ENCODE measurements around the gene SLC16A13. TPM values are rescaled to one million over a fixed set of nuclear protein-coding genes. Genes with fewer than 3 reads are reported as not detected.

The SLC16A13 gene
- total and polyA plus RNA-seq, 10 of the 15 experiments (the other 5 are each of a cell fraction or from before 2014, with no cell fraction given) = 0.34 to 12.1 (median 3.3) TPM

DNA sequence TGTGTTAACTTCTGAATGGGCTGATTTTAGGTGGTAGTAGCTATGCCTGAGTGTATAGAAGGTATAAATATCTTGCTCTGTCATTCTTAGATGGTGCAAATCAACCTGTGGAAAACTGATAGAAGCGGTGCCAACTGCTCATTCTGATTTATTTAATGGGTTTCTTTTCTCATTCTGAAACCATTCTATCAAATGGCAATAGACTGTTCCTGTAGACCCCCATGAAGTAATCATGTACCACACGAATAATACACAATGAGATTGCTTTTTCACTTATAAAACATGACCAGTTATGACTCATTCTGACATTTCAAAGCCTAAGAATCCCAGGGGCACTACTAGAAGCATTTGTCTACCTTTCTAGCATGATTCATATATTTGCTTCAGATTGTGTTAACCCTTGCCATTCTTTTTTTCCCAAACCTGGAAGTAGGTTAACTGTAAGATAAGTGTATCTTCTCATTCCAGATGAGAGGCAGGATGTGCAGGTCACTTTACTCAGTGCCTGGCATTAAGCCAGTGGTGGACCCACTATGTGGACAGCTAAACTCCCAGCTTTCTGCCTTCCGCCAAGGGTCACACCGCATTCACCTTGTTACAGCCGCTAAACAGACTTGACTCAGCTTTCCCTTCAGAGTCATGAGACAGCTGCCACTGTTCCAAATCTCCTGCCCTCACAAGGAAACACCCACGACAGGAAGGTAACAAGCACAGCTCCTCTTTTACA lies 24.5 kb downstream of the SLC16A13 start (continued):
- TF ChIP-seq EZH2 (IDR thresholded peaks at IDR 0.05; ENCODE audit: borderline replicate concordance, control insufficient read depth, low read depth, low read length) (no peak), ZNF24 (IDR thresholded peaks at IDR 0.05) (no peak), ESRRA (IDR thresholded peaks at IDR 0.05; ENCODE audit: low read length) (no peak), CEBPB (IDR thresholded peaks at IDR 0.05; ENCODE audit: borderline replicate concordance in 1 of 2, low read depth in 2 of 2, low read length in 2 of 2) (no peak), TCF3 (IDR thresholded peaks at IDR 0.05; ENCODE audit: borderline replicate concordance, insufficient read depth, low read depth, low read length) (no peak), POLR2AphosphoS2 (IDR thresholded peaks at IDR 0.05; ENCODE audit: low read depth, low read length) (no peak), SUPT20H (IDR thresholded peaks at IDR 0.05; ENCODE audit: borderline replicate concordance, control insufficient read depth, low read depth, low read length) (no peak), ZNF622 (IDR thresholded peaks at IDR 0.05) (no peak), STAT1 (conservative IDR thresholded peaks at IDR 0.05) (no peak), CREM (IDR thresholded peaks at IDR 0.05; ENCODE audit: low read depth) (no peak), RAD21 (IDR thresholded peaks at IDR 0.05; ENCODE audit: insufficient read depth, low read depth, low read length) (no peak), JUND (IDR thresholded peaks at IDR 0.05; ENCODE audit: low read depth, low read length) (no peak), BMI1 (IDR thresholded peaks at IDR 0.05; ENCODE audit: borderline replicate concordance) (no peak), KAT2A (conservative IDR thresholded peaks at IDR 0.05; ENCODE audit: control insufficient read depth, low read depth, low read length) (no peak), ATF7 (IDR thresholded peaks at IDR 0.05; ENCODE audit: low read depth) (0 out of 2 replicates have a peak, but pooled peaks have one; percentile 10), ASH2L (IDR thresholded peaks at IDR 0.05; ENCODE audit: borderline replicate concordance, low read depth) (no peak)
- TF ChIP-seq, protein P1, sequence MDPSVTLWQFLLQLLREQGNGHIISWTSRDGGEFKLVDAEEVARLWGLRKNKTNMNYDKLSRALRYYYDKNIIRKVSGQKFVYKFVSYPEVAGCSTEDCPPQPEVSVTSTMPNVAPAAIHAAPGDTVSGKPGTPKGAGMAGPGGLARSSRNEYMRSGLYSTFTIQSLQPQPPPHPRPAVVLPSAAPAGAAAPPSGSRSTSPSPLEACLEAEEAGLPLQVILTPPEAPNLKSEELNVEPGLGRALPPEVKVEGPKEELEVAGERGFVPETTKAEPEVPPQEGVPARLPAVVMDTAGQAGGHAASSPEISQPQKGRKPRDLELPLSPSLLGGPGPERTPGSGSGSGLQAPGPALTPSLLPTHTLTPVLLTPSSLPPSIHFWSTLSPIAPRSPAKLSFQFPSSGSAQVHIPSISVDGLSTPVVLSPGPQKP (IDR thresholded peaks at IDR 0.05; ENCODE audit: low read depth, low read length) = no peak
- TF ChIP-seq, protein P2, sequence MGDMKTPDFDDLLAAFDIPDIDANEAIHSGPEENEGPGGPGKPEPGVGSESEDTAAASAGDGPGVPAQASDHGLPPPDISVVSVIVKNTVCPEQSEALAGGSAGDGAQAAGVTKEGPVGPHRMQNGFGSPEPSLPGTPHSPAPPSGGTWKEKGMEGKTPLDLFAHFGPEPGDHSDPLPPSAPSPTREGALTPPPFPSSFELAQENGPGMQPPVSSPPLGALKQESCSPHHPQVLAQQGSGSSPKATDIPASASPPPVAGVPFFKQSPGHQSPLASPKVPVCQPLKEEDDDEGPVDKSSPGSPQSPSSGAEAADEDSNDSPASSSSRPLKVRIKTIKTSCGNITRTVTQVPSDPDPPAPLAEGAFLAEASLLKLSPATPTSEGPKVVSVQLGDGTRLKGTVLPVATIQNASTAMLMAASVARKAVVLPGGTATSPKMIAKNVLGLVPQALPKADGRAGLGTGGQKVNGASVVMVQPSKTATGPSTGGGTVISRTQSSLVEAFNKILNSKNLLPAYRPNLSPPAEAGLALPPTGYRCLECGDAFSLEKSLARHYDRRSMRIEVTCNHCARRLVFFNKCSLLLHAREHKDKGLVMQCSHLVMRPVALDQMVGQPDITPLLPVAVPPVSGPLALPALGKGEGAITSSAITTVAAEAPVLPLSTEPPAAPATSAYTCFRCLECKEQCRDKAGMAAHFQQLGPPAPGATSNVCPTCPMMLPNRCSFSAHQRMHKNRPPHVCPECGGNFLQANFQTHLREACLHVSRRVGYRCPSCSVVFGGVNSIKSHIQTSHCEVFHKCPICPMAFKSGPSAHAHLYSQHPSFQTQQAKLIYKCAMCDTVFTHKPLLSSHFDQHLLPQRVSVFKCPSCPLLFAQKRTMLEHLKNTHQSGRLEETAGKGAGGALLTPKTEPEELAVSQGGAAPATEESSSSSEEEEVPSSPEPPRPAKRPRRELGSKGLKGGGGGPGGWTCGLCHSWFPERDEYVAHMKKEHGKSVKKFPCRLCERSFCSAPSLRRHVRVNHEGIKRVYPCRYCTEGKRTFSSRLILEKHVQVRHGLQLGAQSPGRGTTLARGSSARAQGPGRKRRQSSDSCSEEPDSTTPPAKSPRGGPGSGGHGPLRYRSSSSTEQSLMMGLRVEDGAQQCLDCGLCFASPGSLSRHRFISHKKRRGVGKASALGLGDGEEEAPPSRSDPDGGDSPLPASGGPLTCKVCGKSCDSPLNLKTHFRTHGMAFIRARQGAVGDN (IDR thresholded peaks at IDR 0.05) = no peak
- TF ChIP-seq, protein P3, sequence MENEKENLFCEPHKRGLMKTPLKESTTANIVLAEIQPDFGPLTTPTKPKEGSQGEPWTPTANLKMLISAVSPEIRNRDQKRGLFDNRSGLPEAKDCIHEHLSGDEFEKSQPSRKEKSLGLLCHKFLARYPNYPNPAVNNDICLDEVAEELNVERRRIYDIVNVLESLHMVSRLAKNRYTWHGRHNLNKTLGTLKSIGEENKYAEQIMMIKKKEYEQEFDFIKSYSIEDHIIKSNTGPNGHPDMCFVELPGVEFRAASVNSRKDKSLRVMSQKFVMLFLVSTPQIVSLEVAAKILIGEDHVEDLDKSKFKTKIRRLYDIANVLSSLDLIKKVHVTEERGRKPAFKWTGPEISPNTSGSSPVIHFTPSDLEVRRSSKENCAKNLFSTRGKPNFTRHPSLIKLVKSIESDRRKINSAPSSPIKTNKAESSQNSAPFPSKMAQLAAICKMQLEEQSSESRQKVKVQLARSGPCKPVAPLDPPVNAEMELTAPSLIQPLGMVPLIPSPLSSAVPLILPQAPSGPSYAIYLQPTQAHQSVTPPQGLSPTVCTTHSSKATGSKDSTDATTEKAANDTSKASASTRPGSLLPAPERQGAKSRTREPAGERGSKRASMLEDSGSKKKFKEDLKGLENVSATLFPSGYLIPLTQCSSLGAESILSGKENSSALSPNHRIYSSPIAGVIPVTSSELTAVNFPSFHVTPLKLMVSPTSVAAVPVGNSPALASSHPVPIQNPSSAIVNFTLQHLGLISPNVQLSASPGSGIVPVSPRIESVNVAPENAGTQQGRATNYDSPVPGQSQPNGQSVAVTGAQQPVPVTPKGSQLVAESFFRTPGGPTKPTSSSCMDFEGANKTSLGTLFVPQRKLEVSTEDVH (IDR thresholded peaks at IDR 0.05; ENCODE audit: low read depth, partially characterized antibody) = no peak

Data from GM12878 (cell line).